B cell (primary cell): Measurements from ENCODE around the gene NFATC1. TPM values are rescaled to one million over a fixed set of nuclear protein-coding genes. Genes with fewer than 3 reads are reported as not detected.

Source experiments
- ATAC-seq: fragments of 200-7000 bp; cut with Tn5 transposase; one replicate; pipeline ENCODE4 v1.10.0; 2021; ENCODE audit warnings: low read depth, mild to moderate bottlenecking, moderate number of reproducible peaks, moderate library complexity
- CTCF ChIA-PET: fragments of 350-600 bp; sonication (Branson Sonifier 250); formaldehyde crosslinking; loops from one replicate; lab custom pipeline; 2021; ENCODE audit warnings: antibody characterized with exemption, inconsistent platforms; lab: Charles Lee
- POLR2A ChIA-PET: fragments of 350-600 bp; sonication (Branson Sonifier 250); formaldehyde crosslinking; loops from one replicate; lab custom pipeline; 2021; ENCODE audit warnings: antibody characterized with exemption; lab: Charles Lee
- DNase-seq: peaks from one replicate; pipeline ENCODE4 v3.0.0; 2013
- H2AFZ ChIP-seq: 2 replicates; pipeline ENCODE4 v1.6.1; 2012; ENCODE audit warnings: mild to moderate bottlenecking, low read depth, low read length; ENCODE audit not compliant: insufficient read depth, poor library complexity, severe bottlenecking
- H3K27ac ChIP-seq, 2 donors: 1 replicate in 1 of 2; 2 replicates in 1 of 2; pipeline ENCODE4 v1.5.1; 2012 to 2013; ENCODE audit warnings: low read length in 2 of 2, mild to moderate bottlenecking in 2 of 2, moderate library complexity in 1 of 2
- H3K27me3 ChIP-seq, 4 experiments: fragments of 200-600 bp in 1 of 4; sonication (generic) in 1 of 4; replicated peaks in 1 of 4; 1 replicate in 2 of 4; 2 replicates in 2 of 4; pipeline versions ENCODE4 v1.6.1 to v1.7.0; 2013 to 2016; ENCODE audit warnings: low read length in 3 of 4, mild to moderate bottlenecking in 2 of 4, mixed read lengths in 1 of 4, moderate library complexity in 1 of 4; ENCODE audit not compliant: insufficient read depth in 4 of 4, control insufficient read depth in 3 of 4; ENCODE audit errors: control extremely low read depth in 1 of 4
- H3K36me3 ChIP-seq, 2 experiments: replicated peaks in 1 of 2; 1 replicate in 1 of 2; 2 replicates in 1 of 2; pipeline versions ENCODE4 v1.6.1 to v1.7.1; 2013; ENCODE audit warnings: low read length in 1 of 2; ENCODE audit not compliant: insufficient read depth in 2 of 2, control insufficient read depth in 1 of 2; ENCODE audit errors: control extremely low read depth in 1 of 2, extremely low read depth in 1 of 2
- H3K4me1 ChIP-seq, 2 donors: fragments of 200-600 bp in 1 of 2; sonication (generic) in 1 of 2; 1 replicate in 1 of 2; 2 replicates in 1 of 2; pipeline versions ENCODE4 v1.5.1 to v1.6.1; 2013 to 2017; ENCODE audit warnings: low read length in 2 of 2; ENCODE audit not compliant: control insufficient read depth in 2 of 2, insufficient read depth in 2 of 2
- H3K4me2 ChIP-seq: replicated peaks from 2 replicates; pipeline ENCODE3; 2012; ENCODE audit warnings: mild to moderate bottlenecking, low read depth, low read length; ENCODE audit not compliant: poor library complexity, severe bottlenecking
- H3K4me3 ChIP-seq, 5 experiments: fragments of 200-600 bp in 1 of 5; sonication (generic) in 1 of 5; 1 replicate in 3 of 5; 2 replicates in 2 of 5; pipeline versions ENCODE4 v1.5.1 to v1.7.0; 2011 to 2016; ENCODE audit warnings: low read length in 4 of 5, mild to moderate bottlenecking in 4 of 5, low read depth in 2 of 5, control low read depth in 1 of 5, moderate library complexity in 1 of 5; ENCODE audit not compliant: insufficient read depth in 1 of 5; ENCODE audit errors: control extremely low read depth in 1 of 5, extremely low read depth in 1 of 5
- H3K79me2 ChIP-seq: fragments of 200-600 bp; sonication (generic); one replicate; pipeline ENCODE4 v1.6.0; 2016; ENCODE audit warnings: low read length; ENCODE audit not compliant: control insufficient read depth, insufficient read depth
- H3K9ac ChIP-seq: fragments of 200-600 bp; sonication (generic); 2 replicates; pipeline ENCODE4 v1.6.1; 2017; ENCODE audit warnings: mild to moderate bottlenecking, low read length, moderate library complexity
- H3K9me3 ChIP-seq, 3 donors: one replicate each; pipeline versions ENCODE4 v1.6.1 to v1.7.1; 2013; ENCODE audit warnings: low read length in 2 of 3; ENCODE audit not compliant: control insufficient read depth in 2 of 3, insufficient read depth in 1 of 3; ENCODE audit errors: control extremely low read depth in 1 of 3
- H4K20me1 ChIP-seq: 2 replicates; pipeline ENCODE4 v1.6.0; 2012; ENCODE audit warnings: mild to moderate bottlenecking, low read length; ENCODE audit not compliant: insufficient read depth, control insufficient read depth, poor library complexity, severe bottlenecking
- H3K27ac Mint-ChIP-seq: one replicate; pipeline ENCODE4 v1.8.0; 2021; ENCODE audit warnings: mixed read lengths
- H3K27me3 Mint-ChIP-seq: one replicate; pipeline ENCODE4 v1.8.0; 2021; ENCODE audit warnings: mixed read lengths
- H3K4me1 Mint-ChIP-seq: one replicate; pipeline ENCODE4 v1.8.0; 2021; ENCODE audit warnings: mixed read lengths
- H3K4me3 Mint-ChIP-seq: one replicate; pipeline ENCODE4 v1.8.0; 2021; ENCODE audit warnings: mixed read lengths
- H3K9me3 Mint-ChIP-seq: one replicate; pipeline ENCODE4 v1.8.0; 2022; ENCODE audit warnings: mixed read lengths; ENCODE audit not compliant: insufficient read depth
- EZH2 ChIP-seq: IDR thresholded peaks from 2 replicates; pipeline ENCODE4 v1.6.1; 2012; ENCODE audit warnings: borderline replicate concordance, low read depth, mild to moderate bottlenecking, moderate library complexity, low read length; ENCODE audit not compliant: insufficient read depth, poor library complexity, severe bottlenecking
- WGBS: methylation state at CpG from one replicate; pipeline ENCODE4 v1.1.5; 2013; ENCODE audit warnings: missing lambda C conversion rate; ENCODE audit not compliant: insufficient coverage; 5-methylcytosine and 5-hydroxymethylcytosine counted together
- intact Hi-C: fragments of 100-400 bp; cut with micrococcal nuclease; formaldehyde crosslinking; loops from one replicate; pipeline ENCODE4 v1.10.0; 2022
- polyA plus RNA-seq: library from polyadenylated mRNA; depleted of rRNA; stranded (reverse); fragments of >200 nt; gene quantifications from 2 replicates; pipeline ENCODE4 v1.2.3, GENCODE V29; 2012
- total RNA-seq, 2 donors: library from RNA; stranded (reverse); fragments of 120-200 nt in 1 of 2; gene quantifications; 1 replicate in 1 of 2; 2 replicates in 1 of 2; pipeline versions ENCODE4 v1.2.3 to v1.2.4, GENCODE V29; 2013 to 2022
- TF ChIP-seq, protein P1 (sequence below): fragments of 200-600 bp; IDR thresholded peaks from one replicate; pipeline ENCODE4 v1.8.0; 2022; ENCODE audit warnings: antibody characterized with exemption, mild to moderate bottlenecking

NFATC1 gene
- total and polyA plus RNA-seq, 2 donors (not counting 1 experiment from before 2014, with no cell fraction given): 32.2 to 108 TPM

DNA sequence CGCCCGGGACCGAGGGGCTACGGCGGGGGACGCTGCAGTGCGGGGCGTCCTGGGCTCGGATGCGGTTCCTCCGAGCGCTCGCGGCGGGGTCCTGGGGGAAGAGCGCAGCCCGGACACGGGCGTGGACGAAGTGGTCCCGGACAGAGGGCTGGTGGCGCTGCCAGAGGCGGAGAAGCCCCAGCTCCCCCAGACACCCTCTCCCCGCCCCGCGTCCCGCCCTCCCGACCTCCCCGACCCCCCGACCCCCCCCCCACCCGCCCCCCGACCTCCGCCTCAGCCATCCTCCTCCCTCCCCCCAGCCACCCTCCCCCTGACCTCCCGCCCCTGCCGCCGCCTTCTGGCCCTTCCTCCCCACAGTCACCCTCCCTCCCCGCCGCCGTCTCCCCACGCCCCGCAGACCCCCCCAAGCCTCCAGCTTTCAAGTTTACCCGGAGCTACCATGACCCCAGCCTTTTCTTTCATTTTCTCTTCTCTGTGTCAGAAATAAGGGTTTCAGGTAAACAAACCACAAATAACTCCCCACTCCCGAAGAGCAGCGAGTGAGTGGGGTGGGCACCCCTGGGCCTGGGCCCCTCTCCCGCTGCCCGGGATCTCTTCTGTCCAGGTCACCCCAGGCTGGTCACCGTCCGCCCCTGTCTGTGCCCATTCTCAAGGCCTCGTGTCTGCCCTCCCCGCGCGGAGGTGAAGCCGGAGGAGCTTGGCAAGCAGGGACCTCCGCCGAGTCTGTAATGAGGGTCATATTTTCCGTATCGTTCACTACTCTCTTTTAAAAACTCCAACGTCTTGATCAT is 5.1 kb downstream of the NFATC1 start:
- H3K4me2 ChIP-seq: peak overlapping the region; percentile 98
- CTCF ChIA-PET: interaction anchor here (0.6 to 0.8 kb wide), 2 partner anchors 9 to 21 kb away, joined by 3 to 5 read pairs; no protein-coding TSS in a partner anchor
- POLR2A ChIA-PET: interaction anchor here (0.9 to 1.5 kb wide), 2 partner anchors 14 to 59 kb away, joined by 3 read pairs; no protein-coding TSS in a partner anchor
- H3K4me1 ChIP-seq: peaks cover 69 to 79% of the 10 kb centered on the region in 2 donors
- WGBS: 28% methylated on average over 30 of the region's 58 CpGs
- H2AFZ ChIP-seq: no peak overlapping the region
- peak overlapping the region; percentile 91 to 97 for H3K27ac ChIP-seq
- Mint-ChIP-seq H3K9me3 (no peaks in the 10 kb centered on the region), H3K27me3 (no peaks in the 10 kb centered on the region), H3K4me3 (peak overlapping the region; percentile 79), H3K4me1 (peaks cover 71% of the 10 kb centered on the region), H3K27ac (peak overlapping the region; percentile 92)
- intact Hi-C loops: no loop called here
- H3K36me3 ChIP-seq: peaks cover 0 to 12% of the 10 kb centered on the region in 2 experiments
- peak; percentile 79 for DNase-seq
- peaks cover 39% of the 10 kb centered on the region for H4K20me1 ChIP-seq
- no peaks in the 10 kb centered on the region for H3K27me3 ChIP-seq
- ATAC-seq: peak; percentile 12
- TF ChIP-seq, protein P1, sequence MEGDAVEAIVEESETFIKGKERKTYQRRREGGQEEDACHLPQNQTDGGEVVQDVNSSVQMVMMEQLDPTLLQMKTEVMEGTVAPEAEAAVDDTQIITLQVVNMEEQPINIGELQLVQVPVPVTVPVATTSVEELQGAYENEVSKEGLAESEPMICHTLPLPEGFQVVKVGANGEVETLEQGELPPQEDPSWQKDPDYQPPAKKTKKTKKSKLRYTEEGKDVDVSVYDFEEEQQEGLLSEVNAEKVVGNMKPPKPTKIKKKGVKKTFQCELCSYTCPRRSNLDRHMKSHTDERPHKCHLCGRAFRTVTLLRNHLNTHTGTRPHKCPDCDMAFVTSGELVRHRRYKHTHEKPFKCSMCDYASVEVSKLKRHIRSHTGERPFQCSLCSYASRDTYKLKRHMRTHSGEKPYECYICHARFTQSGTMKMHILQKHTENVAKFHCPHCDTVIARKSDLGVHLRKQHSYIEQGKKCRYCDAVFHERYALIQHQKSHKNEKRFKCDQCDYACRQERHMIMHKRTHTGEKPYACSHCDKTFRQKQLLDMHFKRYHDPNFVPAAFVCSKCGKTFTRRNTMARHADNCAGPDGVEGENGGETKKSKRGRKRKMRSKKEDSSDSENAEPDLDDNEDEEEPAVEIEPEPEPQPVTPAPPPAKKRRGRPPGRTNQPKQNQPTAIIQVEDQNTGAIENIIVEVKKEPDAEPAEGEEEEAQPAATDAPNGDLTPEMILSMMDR: no peak
- no peak for TF ChIP-seq EZH2
- no peaks in the 10 kb centered on the region for H3K9me3 ChIP-seq
- peak overlapping the region; percentile 78 for H3K9ac ChIP-seq
- H3K79me2 ChIP-seq: peaks cover 87% of the 10 kb centered on the region
- H3K4me3 ChIP-seq: peak overlapping the region in 4 of 5 experiments; percentile 53 to 79 (median 65)
